Measurements from ENCODE around the gene ZFP30.
"Not testable (repeated sequence)": the region's sequence is repeated elsewhere in the genome, so short reads cannot be mapped to it uniquely, and the experiment has no call there.

The ZFP30 gene

GRCh38 chr19:37655301-37655688, at the start of gene ZFP30:
TSS of gene ZFP30 (minus strand) at chr19:37655465. CDS start at chr19:37647822, 7,643 bp downstream.
- peak; percentile 65 for DNase-seq

GRCh38 chr19:37699057-37699456, 43.8 kb upstream of the ZFP30 start:
- no peak for DNase-seq

- DNase-seq = no peak
Measured at GRCh38 chr19:37698216-37698615, 43.0 kb upstream of the ZFP30 start.

GRCh38 chr19:37695144-37695899, 40.1 kb upstream of the ZFP30 start:
- no peak for DNase-seq

- DNase-seq = no peak
Measured at GRCh38 chr19:37692956-37693620, 37.8 kb upstream of the ZFP30 start.

GRCh38 chr19:37691881-37692504, 36.7 kb upstream of the ZFP30 start:
- peak; percentile 56 for DNase-seq

- no peak for DNase-seq
Measured at GRCh38 chr19:37683520-37683919, 28.3 kb upstream of the ZFP30 start.

GRCh38 chr19:37669450-37669914, 14.2 kb upstream of the ZFP30 start:
- no peak for DNase-seq

- DNase-seq = not testable (repeated sequence)
Measured at GRCh38 chr19:37657157-37657556, 1.9 kb upstream of the ZFP30 start.

- peak; percentile 65 for DNase-seq
Measured at GRCh38 chr19:37655689-37656371, 565 bp upstream of the ZFP30 start.

- peak; percentile 35 for DNase-seq
Measured at GRCh38 chr19:37654629-37655300, 500 bp downstream of the ZFP30 start.

GRCh38 chr19:37654118-37654517, 1.1 kb downstream of the ZFP30 start:
- no peak for DNase-seq

- DNase-seq = no peak
Measured at GRCh38 chr19:37635076-37636056, 19.9 kb downstream of the ZFP30 start.

- DNase-seq = no peak
Measured at GRCh38 chr19:37594982-37595382, 60.3 kb downstream of the ZFP30 start.

GRCh38 chr19:37594304-37594981, 60.8 kb downstream of the ZFP30 start, which contains the start of the genes ZNF540 and ZNF571:
TSS of gene ZNF540 (plus strand) at chr19:37594876. CDS start at chr19:37598448, 3,572 bp downstream.
TSS of gene ZNF571 (minus strand) at chr19:37594792. CDS start at chr19:37586676, 8,116 bp downstream.
- peak; percentile 94 for DNase-seq

GRCh38 chr19:37593996-37594303, 61.3 kb downstream of the ZFP30 start:
- DNase-seq = peak; percentile 47

- no peak for DNase-seq
Measured at GRCh38 chr19:37583340-37583739, 71.9 kb downstream of the ZFP30 start.

GRCh38 chr19:37572203-37572602, 83.1 kb downstream of the ZFP30 start:
- DNase-seq = no peak

- no peak for DNase-seq
Measured at GRCh38 chr19:37565370-37565669, 89.9 kb downstream of the ZFP30 start.

- DNase-seq = no peak
Measured at GRCh38 chr19:37564624-37565369, 90.5 kb downstream of the ZFP30 start.

Data from kidney glomerular epithelial cell (primary cell).